DND-41 (cell line): ENCODE measurements around the gene AGAP1.

Experiments used
- ATAC-seq: fragments of 200-7000 bp; cut with Tn5 transposase; 3 replicates; pipeline ENCODE4 v1.9.1; 2021; ENCODE audit warnings: low read depth; ENCODE audit not compliant: insufficient read depth
- DNase-seq: peaks from one replicate; pipeline ENCODE4 v3.0.0-alpha.2; 2020
- H2AFZ ChIP-seq: 2 replicates; pipeline ENCODE4 v1.6.0; 2012; ENCODE audit warnings: low read depth, low read length
- H3K27ac ChIP-seq: 2 replicates; pipeline ENCODE4 v1.5.1; 2012; ENCODE audit warnings: low read length, inconsistent platforms
- H3K27me3 ChIP-seq: fragments of 200-600 bp; sonication (generic); 2 replicates; pipeline ENCODE4 v1.6.0; 2012; ENCODE audit warnings: low read length, mild to moderate bottlenecking, inconsistent platforms; ENCODE audit not compliant: insufficient read depth, poor library complexity
- H3K36me3 ChIP-seq: 2 replicates; pipeline ENCODE4 v1.5.1; 2012; ENCODE audit warnings: low read length, inconsistent platforms; ENCODE audit not compliant: insufficient read depth
- H3K4me1 ChIP-seq: 2 replicates; pipeline ENCODE4 v1.5.1; 2012; ENCODE audit warnings: mild to moderate bottlenecking, low read length; ENCODE audit not compliant: insufficient read depth
- H3K4me2 ChIP-seq: 2 replicates; pipeline ENCODE4 v1.6.0; 2012; ENCODE audit warnings: mild to moderate bottlenecking, moderate library complexity, low read length, inconsistent platforms; ENCODE audit not compliant: insufficient read depth
- H3K4me3 ChIP-seq, 2 experiments: fragments of 200-600 bp in 1 of 2; shearing (Covaris generic) in 1 of 2; 2 replicates each; pipeline ENCODE4 v1.5.1; 2012 to 2016; ENCODE audit warnings: inconsistent platforms in 2 of 2, low read length in 2 of 2, mild to moderate bottlenecking in 2 of 2, low read depth in 1 of 2, moderate library complexity in 1 of 2
- H3K79me2 ChIP-seq: 2 replicates; pipeline ENCODE4 v1.6.0; 2012; ENCODE audit warnings: low read length, inconsistent platforms; ENCODE audit not compliant: insufficient read depth
- H3K9ac ChIP-seq: 2 replicates; pipeline ENCODE4 v1.6.0; 2012; ENCODE audit warnings: low read depth, mild to moderate bottlenecking, inconsistent platforms, low read length, moderate library complexity
- H3K9me3 ChIP-seq: 2 replicates; pipeline ENCODE4 v1.5.1; 2012; ENCODE audit warnings: low read length, moderate library complexity, mild to moderate bottlenecking, inconsistent platforms; ENCODE audit not compliant: insufficient read depth, severe bottlenecking
- H4K20me1 ChIP-seq: 2 replicates; pipeline ENCODE4 v1.6.0; 2012; ENCODE audit warnings: low read length; ENCODE audit not compliant: insufficient read depth
- EZH2 ChIP-seq: IDR thresholded peaks from 3 replicates; pipeline ENCODE4 v1.6.1; 2012; ENCODE audit warnings: borderline replicate concordance, low read depth, mild to moderate bottlenecking, moderate library complexity, low read length, inconsistent platforms; ENCODE audit not compliant: severe bottlenecking
- TF ChIP-seq, protein P1 (sequence below): IDR thresholded peaks from 2 replicates; pipeline ENCODE4 v1.5.1; 2012; ENCODE audit warnings: borderline replicate concordance, low read length, moderate library complexity, mild to moderate bottlenecking; ENCODE audit not compliant: poor library complexity, severe bottlenecking; ENCODE audit errors: extremely low read depth

The AGAP1 gene

DNA sequence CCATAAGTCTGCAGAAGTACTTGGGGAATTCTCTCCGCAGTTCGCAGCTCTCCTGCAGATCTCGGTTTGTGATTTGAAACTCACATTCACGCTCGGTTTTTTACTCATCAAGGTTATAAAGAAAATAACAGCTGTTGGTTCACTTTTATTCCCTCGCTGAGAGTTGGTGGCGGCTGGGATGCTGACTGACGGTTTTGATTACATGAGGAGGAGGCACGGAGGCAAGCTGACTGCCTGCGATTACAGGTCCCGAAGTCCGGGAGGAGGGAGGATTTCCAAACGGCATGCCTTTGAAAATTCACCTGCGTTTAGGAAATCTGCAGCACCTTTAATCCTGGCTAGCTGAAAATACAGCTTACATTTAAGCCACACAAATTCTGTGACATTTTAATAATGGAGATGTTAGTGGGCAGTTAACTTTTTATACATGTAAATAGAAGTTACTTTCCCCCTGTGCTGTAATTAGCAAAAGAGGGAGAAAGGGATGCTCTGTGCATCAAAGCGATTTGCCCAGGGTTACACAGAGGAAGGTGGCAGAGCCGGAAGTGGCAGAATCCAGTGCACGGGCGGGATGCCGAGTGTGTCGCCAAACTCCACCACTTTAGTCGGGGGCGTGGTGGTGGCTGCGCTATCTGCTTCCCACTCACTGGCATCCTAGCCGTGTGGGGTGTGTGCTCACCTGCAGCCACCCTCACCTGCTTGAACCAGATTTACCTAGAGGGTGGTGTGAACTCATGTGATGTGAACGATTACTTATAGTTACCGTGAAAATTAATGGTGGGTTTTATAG is 14.7 kb downstream of the AGAP1 start:
- H3K4me1 ChIP-seq = no peaks in the 10 kb centered on the region
- no peaks in the 10 kb centered on the region for H3K27me3 ChIP-seq
- TF ChIP-seq, protein P1, sequence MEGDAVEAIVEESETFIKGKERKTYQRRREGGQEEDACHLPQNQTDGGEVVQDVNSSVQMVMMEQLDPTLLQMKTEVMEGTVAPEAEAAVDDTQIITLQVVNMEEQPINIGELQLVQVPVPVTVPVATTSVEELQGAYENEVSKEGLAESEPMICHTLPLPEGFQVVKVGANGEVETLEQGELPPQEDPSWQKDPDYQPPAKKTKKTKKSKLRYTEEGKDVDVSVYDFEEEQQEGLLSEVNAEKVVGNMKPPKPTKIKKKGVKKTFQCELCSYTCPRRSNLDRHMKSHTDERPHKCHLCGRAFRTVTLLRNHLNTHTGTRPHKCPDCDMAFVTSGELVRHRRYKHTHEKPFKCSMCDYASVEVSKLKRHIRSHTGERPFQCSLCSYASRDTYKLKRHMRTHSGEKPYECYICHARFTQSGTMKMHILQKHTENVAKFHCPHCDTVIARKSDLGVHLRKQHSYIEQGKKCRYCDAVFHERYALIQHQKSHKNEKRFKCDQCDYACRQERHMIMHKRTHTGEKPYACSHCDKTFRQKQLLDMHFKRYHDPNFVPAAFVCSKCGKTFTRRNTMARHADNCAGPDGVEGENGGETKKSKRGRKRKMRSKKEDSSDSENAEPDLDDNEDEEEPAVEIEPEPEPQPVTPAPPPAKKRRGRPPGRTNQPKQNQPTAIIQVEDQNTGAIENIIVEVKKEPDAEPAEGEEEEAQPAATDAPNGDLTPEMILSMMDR = no peak
- no peak for TF ChIP-seq EZH2
- H3K9me3 ChIP-seq = no peaks in the 10 kb centered on the region
- no peak overlapping the region for H3K4me2 ChIP-seq
- H3K79me2 ChIP-seq = no peaks in the 10 kb centered on the region
- no peaks in the 10 kb centered on the region for H3K36me3 ChIP-seq
- ATAC-seq (no peak), DNase-seq (no peak)
- no peak overlapping the region for H3K27ac ChIP-seq
- H4K20me1 ChIP-seq = no peaks in the 10 kb centered on the region
- no peak overlapping the region for H3K4me3 ChIP-seq
- no peak overlapping the region for H2AFZ ChIP-seq
- H3K9ac ChIP-seq = no peak overlapping the region

DNA sequence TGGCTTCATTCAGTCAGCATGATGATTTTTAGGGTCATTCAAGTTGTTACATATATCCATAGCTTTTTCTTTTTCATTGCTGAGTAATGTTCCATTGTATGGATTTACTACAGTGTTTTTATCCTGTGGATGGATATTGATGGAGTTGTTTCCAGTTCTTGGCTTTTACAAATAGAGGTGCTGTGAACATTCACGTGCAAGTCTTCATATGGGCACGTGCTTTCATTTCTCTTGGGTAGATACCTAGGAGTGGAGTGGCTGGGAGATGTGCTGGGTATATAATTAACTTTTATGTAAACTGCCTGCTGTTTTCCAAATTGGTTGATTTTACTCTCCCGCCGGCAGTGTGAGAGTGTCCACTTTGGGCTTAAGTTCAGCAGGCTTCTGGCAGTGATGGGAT is 16.5 kb downstream of the AGAP1 start:
- no peaks in the 10 kb centered on the region for H3K79me2 ChIP-seq
- H3K9ac ChIP-seq = no peak overlapping the region

DNA sequence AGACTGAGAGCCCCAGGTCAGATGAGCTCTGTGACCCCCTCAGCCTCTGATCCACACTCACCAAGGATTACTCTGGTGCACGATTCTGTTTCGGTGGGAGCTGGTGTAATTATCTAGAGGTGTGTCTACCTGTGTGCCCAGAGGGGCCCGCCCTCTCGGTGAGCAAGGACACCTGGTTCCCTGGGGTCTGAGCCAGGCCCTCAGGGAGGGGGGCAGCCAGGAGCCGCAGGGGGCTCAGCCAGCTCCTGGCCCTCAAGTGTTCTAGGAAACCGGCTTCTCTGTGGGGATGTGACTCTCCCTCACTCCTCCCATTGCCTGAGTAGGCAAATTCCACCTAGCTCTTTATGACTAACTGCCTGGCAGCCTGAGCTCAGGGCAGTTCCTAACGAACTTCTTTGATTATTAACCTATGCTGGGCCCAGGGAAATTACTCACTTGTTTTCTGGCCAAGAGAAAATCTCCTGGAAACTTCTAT is 17.4 kb downstream of the AGAP1 start:
- H3K36me3 ChIP-seq = no peaks in the 10 kb centered on the region
- no peak overlapping the region for H3K9ac ChIP-seq
- H4K20me1 ChIP-seq = no peaks in the 10 kb centered on the region
- H3K4me2 ChIP-seq = no peak overlapping the region
- H3K27me3 ChIP-seq = no peaks in the 10 kb centered on the region
- no peak overlapping the region for H3K27ac ChIP-seq
- H2AFZ ChIP-seq = no peak overlapping the region
- TF ChIP-seq, protein P1 = no peak
- TF ChIP-seq EZH2 = no peak
- no peak overlapping the region for H3K4me3 ChIP-seq
- H3K9me3 ChIP-seq = no peaks in the 10 kb centered on the region
- H3K79me2 ChIP-seq = no peaks in the 10 kb centered on the region
- no peak for ATAC-seq
- no peaks in the 10 kb centered on the region for H3K4me1 ChIP-seq
- DNase-seq = no peak

More for the DNA sequence above, 16.5 kb downstream of the AGAP1 start:
- no peak overlapping the region for H2AFZ ChIP-seq
- H3K36me3 ChIP-seq = no peaks in the 10 kb centered on the region
- no peak for ATAC-seq
- H3K4me3 ChIP-seq = no peak overlapping the region
- no peaks in the 10 kb centered on the region for H3K27me3 ChIP-seq
- no peaks in the 10 kb centered on the region for H3K4me1 ChIP-seq
- no peaks in the 10 kb centered on the region for H4K20me1 ChIP-seq
- no peak overlapping the region for H3K27ac ChIP-seq
- H3K4me2 ChIP-seq = no peak overlapping the region
- TF ChIP-seq, protein P1 = no peak
- TF ChIP-seq EZH2 = no peak
- no peak for DNase-seq
- no peaks in the 10 kb centered on the region for H3K9me3 ChIP-seq
